Keratinocyte (primary cell): Measurements from ENCODE around the gene URGCP. TPM values are rescaled to one million over a fixed set of nuclear protein-coding genes. Genes with fewer than 3 reads are reported as not detected.
A peak's percentile ranks its signal among the peaks of the same experiment; 100 is the strongest.

Experiments
- DNase-seq: peaks from one replicate; pipeline ENCODE4 v3.0.0-alpha.2; 2011; ENCODE audit warnings: low read depth, missing footprints, low spot score
- FAIRE-seq: peaks from 2 replicates; lab custom pipeline; 2011; peaks lifted over from hg19 to GRCh38; lab: Jason Lieb, UNC
- H2AFZ ChIP-seq: 2 replicates; pipeline ENCODE4 v1.6.0; 2012; ENCODE audit warnings: low read length, control low read depth, inconsistent platforms; ENCODE audit not compliant: control insufficient read depth
- H3K27ac ChIP-seq: 2 replicates; pipeline ENCODE4 v1.5.1; 2011; ENCODE audit warnings: low read length; ENCODE audit not compliant: control insufficient read depth, insufficient read depth
- H3K27me3 ChIP-seq: 3 replicates; pipeline ENCODE4 v1.6.0; 2011; ENCODE audit warnings: low read length; ENCODE audit not compliant: control insufficient read depth, insufficient read depth; ENCODE audit errors: extremely low read depth
- H3K36me3 ChIP-seq, 2 experiments: 2 replicates in 1 of 2; 3 replicates in 1 of 2; pipeline ENCODE4 v1.5.1; 2011; ENCODE audit warnings: low read length in 2 of 2, mild to moderate bottlenecking in 1 of 2; ENCODE audit not compliant: control insufficient read depth in 2 of 2, insufficient read depth in 2 of 2; ENCODE audit errors: extremely low read depth in 1 of 2
- H3K4me1 ChIP-seq: 3 replicates; pipeline ENCODE4 v1.5.1; 2011; ENCODE audit warnings: low read length; ENCODE audit not compliant: control insufficient read depth, insufficient read depth; ENCODE audit errors: extremely low read depth
- H3K4me2 ChIP-seq: 3 replicates; pipeline ENCODE4 v1.6.0; 2011; ENCODE audit warnings: low read depth, low read length; ENCODE audit not compliant: control insufficient read depth, insufficient read depth; ENCODE audit errors: extremely low read depth
- H3K4me3 ChIP-seq, 3 experiments: fragments of 200-600 bp in 1 of 3; sonication (generic) in 1 of 3; 2 replicates in 2 of 3; 3 replicates in 1 of 3; pipeline ENCODE4 v1.5.1; 2011 to 2016; ENCODE audit warnings: low read length in 3 of 3, mild to moderate bottlenecking in 3 of 3, control low read depth in 2 of 3, inconsistent platforms in 1 of 3, low read depth in 1 of 3, mixed read lengths in 1 of 3, mixed run types in 1 of 3, moderate library complexity in 1 of 3; ENCODE audit not compliant: control insufficient read depth in 2 of 3, insufficient read depth in 2 of 3; ENCODE audit errors: extremely low read depth in 1 of 3
- H3K79me2 ChIP-seq: 2 replicates; pipeline ENCODE4 v1.6.0; 2012; ENCODE audit warnings: low read length; ENCODE audit not compliant: control insufficient read depth, insufficient read depth
- H3K9ac ChIP-seq: 3 replicates; pipeline ENCODE4 v1.6.0; 2011; ENCODE audit warnings: low read length; ENCODE audit not compliant: control insufficient read depth, insufficient read depth; ENCODE audit errors: extremely low read depth
- H3K9me1 ChIP-seq: 3 replicates; pipeline ENCODE4 v1.6.0; 2011; ENCODE audit warnings: low read length; ENCODE audit not compliant: control insufficient read depth, insufficient read depth; ENCODE audit errors: extremely low read depth
- H3K9me3 ChIP-seq: 2 replicates; pipeline ENCODE4 v1.5.1; 2012; ENCODE audit warnings: low read depth, low read length; ENCODE audit not compliant: control insufficient read depth
- H4K20me1 ChIP-seq: 3 replicates; pipeline ENCODE4 v1.6.0; 2011; ENCODE audit warnings: low read length; ENCODE audit not compliant: control insufficient read depth, insufficient read depth; ENCODE audit errors: extremely low read depth
- EZH2 ChIP-seq: IDR thresholded peaks from one replicate; pipeline ENCODE4 v1.6.1; 2012; ENCODE audit warnings: inconsistent platforms, mild to moderate bottlenecking, low read length, moderate library complexity
- dilution Hi-C: fragments of 300-500 bp; cut with MboI; formaldehyde crosslinking; loops from one replicate; pipeline ENCODE4 v1.7.0; 2020; ENCODE audit warnings: low sequenced_read_pairs; ENCODE audit not compliant: extremely low pct_ligation_motif_present
- polyA plus RNA-seq, 5 experiments: library from polyadenylated mRNA; depleted of rRNA in 3 of 5; stranded (reverse) in 3 of 5; stranded (forward) in 1 of 5; unstranded in 1 of 5; fragments of >200 nt; gene quantifications; 1 replicate in 1 of 5; 2 replicates in 3 of 5; 3 replicates in 1 of 5; pipeline versions ENCODE4 v1.2.1 to v1.2.3, GENCODE V29; 2011 to 2012; ENCODE audit warnings: missing spikeins in 2 of 5, low read depth in 1 of 5, low replicate concordance in 1 of 5
- TF ChIP-seq, protein P1 (sequence below), 3 experiments: IDR thresholded peaks in 1 of 3; conservative IDR thresholded peaks in 1 of 3; optimal IDR thresholded peaks in 1 of 3; 2 replicates in 2 of 3; 3 replicates in 1 of 3; pipeline versions ENCODE3 to v1.5.1; 2011; ENCODE audit warnings: low read length in 3 of 3, mild to moderate bottlenecking in 3 of 3, moderate library complexity in 2 of 3, control low read depth in 1 of 3, inconsistent platforms in 1 of 3; ENCODE audit not compliant: insufficient read depth in 2 of 3; ENCODE audit errors: extremely low read depth in 1 of 3

The URGCP gene
- polyA plus RNA-seq, 1 donor (not counting 4 experiments of a cell fraction or from before 2014, with no cell fraction given): 27.6 TPM

GRCh38 chr7:43872406-43873110 is 33.8 kb downstream of the URGCP start:
- Histone ChIP-seq H3K9me3 (peaks cover 4% of the 10 kb centered on the region), H3K9me1 (no peaks in the 10 kb centered on the region), H3K79me2 (peaks cover 8% of the 10 kb centered on the region), H3K4me2 (peak overlapping the region; percentile 71), H3K27ac (peak overlapping the region; percentile 79), H3K9ac (peak overlapping the region; percentile 56), H2AFZ (no peak overlapping the region), H3K4me1 (peaks cover 40% of the 10 kb centered on the region), H4K20me1 (no peaks in the 10 kb centered on the region), H3K4me3 (peak overlapping the region in 1 of 3 experiments; percentile 34), H3K27me3 (no peaks in the 10 kb centered on the region), H3K36me3 (peaks cover 12 to 20% of the 10 kb centered on the region in 2 experiments)
- DNase-seq (peak; percentile 23), FAIRE-seq (peak; percentile 48)
- TF ChIP-seq, protein P1, sequence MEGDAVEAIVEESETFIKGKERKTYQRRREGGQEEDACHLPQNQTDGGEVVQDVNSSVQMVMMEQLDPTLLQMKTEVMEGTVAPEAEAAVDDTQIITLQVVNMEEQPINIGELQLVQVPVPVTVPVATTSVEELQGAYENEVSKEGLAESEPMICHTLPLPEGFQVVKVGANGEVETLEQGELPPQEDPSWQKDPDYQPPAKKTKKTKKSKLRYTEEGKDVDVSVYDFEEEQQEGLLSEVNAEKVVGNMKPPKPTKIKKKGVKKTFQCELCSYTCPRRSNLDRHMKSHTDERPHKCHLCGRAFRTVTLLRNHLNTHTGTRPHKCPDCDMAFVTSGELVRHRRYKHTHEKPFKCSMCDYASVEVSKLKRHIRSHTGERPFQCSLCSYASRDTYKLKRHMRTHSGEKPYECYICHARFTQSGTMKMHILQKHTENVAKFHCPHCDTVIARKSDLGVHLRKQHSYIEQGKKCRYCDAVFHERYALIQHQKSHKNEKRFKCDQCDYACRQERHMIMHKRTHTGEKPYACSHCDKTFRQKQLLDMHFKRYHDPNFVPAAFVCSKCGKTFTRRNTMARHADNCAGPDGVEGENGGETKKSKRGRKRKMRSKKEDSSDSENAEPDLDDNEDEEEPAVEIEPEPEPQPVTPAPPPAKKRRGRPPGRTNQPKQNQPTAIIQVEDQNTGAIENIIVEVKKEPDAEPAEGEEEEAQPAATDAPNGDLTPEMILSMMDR (optimal IDR thresholded peaks at IDR 0.05 in 1 of 3, IDR thresholded peaks at IDR 0.05 in 1 of 3, conservative IDR thresholded peaks at IDR 0.05 in 1 of 3; ENCODE audit: extremely low read depth in 1 of 3, insufficient read depth in 2 of 3, low read length in 3 of 3): no peak
- TF ChIP-seq EZH2: no peak
- dilution Hi-C loops: no loop called here

DNA sequence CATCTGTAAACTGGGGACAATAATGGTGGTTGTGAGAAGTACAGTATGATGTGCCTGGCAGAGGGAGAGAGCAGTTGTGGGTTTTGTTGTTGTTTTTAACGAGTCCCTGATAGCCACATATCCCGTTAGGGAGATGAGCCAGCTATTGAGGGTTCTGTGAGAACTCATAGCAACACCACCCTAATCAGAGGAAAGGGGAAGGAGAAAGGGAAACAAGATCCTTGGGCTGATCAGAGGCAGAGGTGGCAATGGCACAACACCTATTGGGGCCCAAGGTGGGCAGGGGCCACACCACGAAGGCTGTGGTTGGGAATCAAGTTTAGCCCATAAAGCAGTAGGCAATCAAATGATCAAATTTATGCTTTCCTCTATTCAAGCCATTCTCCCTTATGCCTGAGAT is 35.3 kb downstream of the URGCP start:
- H3K36me3 ChIP-seq: peaks cover 10 to 21% of the 10 kb centered on the region in 2 experiments
- peaks cover 40% of the 10 kb centered on the region for H3K4me1 ChIP-seq
- H3K27me3 ChIP-seq: no peaks in the 10 kb centered on the region
- DNase-seq: no peak
- H3K9me1 ChIP-seq: no peaks in the 10 kb centered on the region
- no peak overlapping the region for H3K4me3 ChIP-seq
- H3K27ac ChIP-seq: no peak overlapping the region
- TF ChIP-seq, protein P1 (optimal IDR thresholded peaks at IDR 0.05 in 1 of 3, IDR thresholded peaks at IDR 0.05 in 1 of 3, conservative IDR thresholded peaks at IDR 0.05 in 1 of 3; ENCODE audit: extremely low read depth in 1 of 3, insufficient read depth in 2 of 3, low read length in 3 of 3): no peak
- no peak for TF ChIP-seq EZH2
- H3K9me3 ChIP-seq: peaks cover 4% of the 10 kb centered on the region
- H3K4me2 ChIP-seq: no peak overlapping the region
- H4K20me1 ChIP-seq: no peaks in the 10 kb centered on the region
- H2AFZ ChIP-seq: no peak overlapping the region
- no peak for FAIRE-seq
- peaks cover 8% of the 10 kb centered on the region for H3K79me2 ChIP-seq
- dilution Hi-C loops: no loop called here
- no peak overlapping the region for H3K9ac ChIP-seq
